HepG2 (cell line): ENCODE measurements around the gene ZNF621. TPM values are rescaled to one million over a fixed set of nuclear protein-coding genes. Genes with fewer than 3 reads are reported as not detected.

Experiments
- AGO2 ChIP-seq: fragments of 200-400 bp; formaldehyde crosslinking; optimal IDR thresholded peaks from 2 replicates; pipeline ENCODE3; 2017; ENCODE audit warnings: mild to moderate bottlenecking, low read depth, low read length, moderate library complexity
- CBX5 ChIP-seq: sonication (generic); formaldehyde crosslinking; IDR thresholded peaks from 2 replicates; pipeline ENCODE4 v1.4.0; 2020; ENCODE audit warnings: missing genetic modification reagents, borderline replicate concordance
- CREM ChIP-seq, 2 experiments: sonication (generic) in 1 of 2; formaldehyde crosslinking in 1 of 2; IDR thresholded peaks; 2 replicates each; pipeline versions ENCODE4 v1.4.0 to v1.6.1; 2016 to 2020; ENCODE audit warnings: antibody characterized with exemption in 1 of 2, mild to moderate bottlenecking in 1 of 2, missing genetic modification reagents in 1 of 2
- EHMT2 ChIP-seq: fragments of 200-600 bp; sonication (generic); IDR thresholded peaks from 2 replicates; pipeline ENCODE4 v1.7.0; 2017; ENCODE audit warnings: antibody characterized with exemption, low read depth, low read length, borderline replicate concordance
- FOXK2 ChIP-seq: fragments of 450-650 bp; IDR thresholded peaks from 2 replicates; pipeline ENCODE4 v1.6.1; 2016
- HOXA7 ChIP-seq: sonication (generic); formaldehyde crosslinking; IDR thresholded peaks from 2 replicates; pipeline ENCODE4 v1.8.1; 2022; ENCODE audit warnings: mild to moderate bottlenecking, missing genetic modification reagents, moderate library complexity
- JUN ChIP-seq: sonication (generic); formaldehyde crosslinking; IDR thresholded peaks from 2 replicates; pipeline ENCODE4 v1.4.0; 2020; ENCODE audit warnings: mild to moderate bottlenecking, missing genetic modification reagents
- JUND ChIP-seq: sonication (generic); formaldehyde crosslinking; IDR thresholded peaks from 2 replicates; pipeline ENCODE4 v1.8.0; 2022; ENCODE audit warnings: mild to moderate bottlenecking, missing genetic modification reagents
- KLF16 ChIP-seq, 2 experiments: sonication (generic) in 1 of 2; formaldehyde crosslinking in 1 of 2; IDR thresholded peaks; 2 replicates each; pipeline versions ENCODE4 v1.6.1 to v1.8.0; 2016 to 2023; ENCODE audit warnings: missing genetic modification reagents in 2 of 2, missing compliant biosample characterization in 1 of 2
- MTA1 ChIP-seq: sonication (generic); formaldehyde crosslinking; IDR thresholded peaks from 2 replicates; pipeline ENCODE4 v1.4.0; 2020; ENCODE audit warnings: missing genetic modification reagents, mild to moderate bottlenecking, borderline replicate concordance
- MXD3 ChIP-seq: IDR thresholded peaks from 2 replicates; pipeline ENCODE4 v1.6.1; 2016; ENCODE audit warnings: mild to moderate bottlenecking, missing biosample characterization, missing genetic modification reagents
- RELA ChIP-seq: sonication (generic); formaldehyde crosslinking; IDR thresholded peaks from 2 replicates; pipeline ENCODE4 v1.4.0; 2020; ENCODE audit warnings: missing genetic modification reagents
- SIX1 ChIP-seq: sonication (generic); formaldehyde crosslinking; IDR thresholded peaks from 2 replicates; pipeline ENCODE4 v1.4.0; 2020; ENCODE audit warnings: missing genetic modification reagents, borderline replicate concordance
- U2AF1 ChIP-seq: fragments of 200-400 bp; formaldehyde crosslinking; optimal IDR thresholded peaks from 2 replicates; pipeline ENCODE3; 2017; ENCODE audit warnings: mild to moderate bottlenecking, low read depth, low read length
- ZBTB33 ChIP-seq: sonication (generic); formaldehyde crosslinking; IDR thresholded peaks from 2 replicates; pipeline ENCODE4 v1.4.0; 2020; ENCODE audit warnings: missing genetic modification reagents
- ZBTB42 ChIP-seq: sonication (generic); formaldehyde crosslinking; IDR thresholded peaks from 2 replicates; pipeline ENCODE4 v1.5.0; 2020; ENCODE audit warnings: mild to moderate bottlenecking, missing genetic modification reagents
- ZEB1 ChIP-seq: IDR thresholded peaks from 2 replicates; pipeline ENCODE4 v1.6.1; 2012; ENCODE audit warnings: mild to moderate bottlenecking, low read depth, inconsistent platforms; ENCODE audit not compliant: insufficient replicate concordance
- ZKSCAN1 ChIP-seq: fragments of 150-350 bp; IDR thresholded peaks from 2 replicates; pipeline ENCODE4 v1.6.1; 2014; ENCODE audit warnings: low read length
- ZNF101 ChIP-seq: sonication (generic); formaldehyde crosslinking; IDR thresholded peaks from 2 replicates; pipeline ENCODE4 v1.4.0; 2020; ENCODE audit warnings: mild to moderate bottlenecking, low read depth, missing genetic modification reagents, borderline replicate concordance
- ZNF20 ChIP-seq: sonication (generic); formaldehyde crosslinking; IDR thresholded peaks from 2 replicates; pipeline ENCODE4 v1.4.0; 2020; ENCODE audit warnings: mild to moderate bottlenecking, moderate library complexity, missing genetic modification reagents
- ZNF430 ChIP-seq: sonication (generic); formaldehyde crosslinking; IDR thresholded peaks from 2 replicates; pipeline ENCODE4 v1.9.0; 2021; ENCODE audit warnings: mild to moderate bottlenecking, missing genetic modification reagents
- ZNF44 ChIP-seq: sonication (generic); formaldehyde crosslinking; IDR thresholded peaks from 2 replicates; pipeline ENCODE4 v1.5.1; 2020; ENCODE audit warnings: mild to moderate bottlenecking, missing genetic modification reagents
- ZNF841 ChIP-seq: sonication (generic); formaldehyde crosslinking; IDR thresholded peaks from 2 replicates; pipeline ENCODE4 v1.8.1; 2023; ENCODE audit warnings: missing genetic modification reagents, borderline replicate concordance
- ZNF891 ChIP-seq: sonication (generic); formaldehyde crosslinking; IDR thresholded peaks from 2 replicates; pipeline ENCODE4 v1.5.0; 2020; ENCODE audit warnings: mild to moderate bottlenecking, missing genetic modification reagents
- ZSCAN30 ChIP-seq: sonication (generic); formaldehyde crosslinking; IDR thresholded peaks from 2 replicates; pipeline ENCODE4 v1.5.0; 2020; ENCODE audit warnings: mild to moderate bottlenecking, missing genetic modification reagents
- polyA plus RNA-seq, 8 experiments: library from polyadenylated mRNA; depleted of rRNA in 3 of 8; stranded (reverse) in 7 of 8; unstranded in 1 of 8; fragments of >200 nt; fragmentation: Illumina TruSeq in 4 of 8; extraction: Trizol in 4 of 8; gene quantifications; 2 replicates each; pipeline versions ENCODE4 v1.2.1 to v1.2.3, GENCODE V29; 2011 to 2016; ENCODE audit warnings: low read depth in 4 of 8, missing spikeins in 1 of 8, mixed read lengths in 1 of 8; ENCODE audit not compliant: insufficient read depth in 1 of 8
- total RNA-seq, 5 experiments: library from RNA; depleted of rRNA; stranded (reverse); fragments of >200 nt; fragmentation: Illumina TruSeq; extraction: Trizol; gene quantifications; 2 replicates each; pipeline ENCODE4 v1.2.3, GENCODE V29; 2016; ENCODE audit warnings: low read depth in 1 of 5
- TF ChIP-seq, protein P1 (sequence below): fragments of 450-650 bp; IDR thresholded peaks from 2 replicates; pipeline ENCODE4 v1.6.1; 2016
- TF ChIP-seq, protein P2 (sequence below): sonication (generic); formaldehyde crosslinking; IDR thresholded peaks from 2 replicates; pipeline ENCODE4 v1.5.0; 2020; ENCODE audit warnings: missing genetic modification reagents, mild to moderate bottlenecking, borderline replicate concordance

ZNF621 gene
- total and polyA plus RNA-seq, 2 of the 13 experiments (the other 11 are each of a cell fraction or from before 2014, with no cell fraction given), result 13.2 to 14.9 TPM

GRCh38 chr3:40524568-40525285 lies at the start of gene ZNF621 (continued):
- TF ChIP-seq MXD3 (CRISPR knock-in tag), result peak; percentile 88
- no peak for TF ChIP-seq JUND
- no peak for TF ChIP-seq ZNF101
- no peak for TF ChIP-seq ZBTB42 (CRISPR knock-in tag)
- peak; percentile 76 for TF ChIP-seq ZEB1
- TF ChIP-seq SIX1, result no peak
- TF ChIP-seq ZNF430 (CRISPR knock-in tag), result 0 out of 2 replicates have a peak, but pooled peaks have one; percentile 74
- no peak for TF ChIP-seq JUN (CRISPR knock-in tag)
- no peak for TF ChIP-seq EHMT2
- no peak for TF ChIP-seq ZKSCAN1
- no peak for TF ChIP-seq FOXK2
- no peak for TF ChIP-seq ZSCAN30 (CRISPR knock-in tag)
- no peak for TF ChIP-seq CREM (IDR thresholded peaks at IDR 0.05)
- TF ChIP-seq CREM (CRISPR knock-in tag; IDR thresholded peaks at IDR 0.05), result no peak
- peak; percentile 50; the same call in 1 of the 2 replicates for TF ChIP-seq CBX5 (CRISPR knock-in tag)
- TF ChIP-seq ZNF44 (CRISPR knock-in tag), result peak; percentile 70; the same call in 1 of the 2 replicates
- peak; percentile 58; the same call in 1 of the 2 replicates for TF ChIP-seq RELA (CRISPR knock-in tag)
- no peak for TF ChIP-seq HOXA7 (CRISPR knock-in tag)
- peak; percentile 26; the same call in 1 of the 2 replicates for TF ChIP-seq ZBTB33 (CRISPR knock-in tag)
- TF ChIP-seq AGO2, result peak; percentile 78
- 0 out of 2 replicates have a peak, but pooled peaks have one; percentile 32 for TF ChIP-seq ZNF891 (CRISPR knock-in tag)
- TF ChIP-seq U2AF1, result peak; percentile 89
- no peak for TF ChIP-seq ZNF841 (CRISPR knock-in tag)
- TF ChIP-seq, protein P1, sequence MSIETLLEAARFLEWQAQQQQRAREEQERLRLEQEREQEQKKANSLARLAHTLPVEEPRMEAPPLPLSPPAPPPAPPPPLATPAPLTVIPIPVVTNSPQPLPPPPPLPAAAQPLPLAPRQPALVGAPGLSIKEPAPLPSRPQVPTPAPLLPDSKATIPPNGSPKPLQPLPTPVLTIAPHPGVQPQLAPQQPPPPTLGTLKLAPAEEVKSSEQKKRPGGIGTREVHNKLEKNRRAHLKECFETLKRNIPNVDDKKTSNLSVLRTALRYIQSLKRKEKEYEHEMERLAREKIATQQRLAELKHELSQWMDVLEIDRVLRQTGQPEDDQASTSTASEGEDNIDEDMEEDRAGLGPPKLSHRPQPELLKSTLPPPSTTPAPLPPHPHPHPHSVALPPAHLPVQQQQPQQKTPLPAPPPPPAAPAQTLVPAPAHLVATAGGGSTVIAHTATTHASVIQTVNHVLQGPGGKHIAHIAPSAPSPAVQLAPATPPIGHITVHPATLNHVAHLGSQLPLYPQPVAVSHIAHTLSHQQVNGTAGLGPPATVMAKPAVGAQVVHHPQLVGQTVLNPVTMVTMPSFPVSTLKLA, result no peak
- peak; percentile 19 to 92; a peak in 2 of 4 replicates for TF ChIP-seq KLF16 (CRISPR knock-in tag; IDR thresholded peaks at IDR 0.05)
- TF ChIP-seq MTA1 (CRISPR knock-in tag), result peak; percentile 46; the same call in 1 of the 2 replicates
- TF ChIP-seq, protein P2, sequence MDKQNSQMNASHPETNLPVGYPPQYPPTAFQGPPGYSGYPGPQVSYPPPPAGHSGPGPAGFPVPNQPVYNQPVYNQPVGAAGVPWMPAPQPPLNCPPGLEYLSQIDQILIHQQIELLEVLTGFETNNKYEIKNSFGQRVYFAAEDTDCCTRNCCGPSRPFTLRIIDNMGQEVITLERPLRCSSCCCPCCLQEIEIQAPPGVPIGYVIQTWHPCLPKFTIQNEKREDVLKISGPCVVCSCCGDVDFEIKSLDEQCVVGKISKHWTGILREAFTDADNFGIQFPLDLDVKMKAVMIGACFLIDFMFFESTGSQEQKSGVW (CRISPR knock-in tag), result no peak
- peak; percentile 77; the same call in 1 of the 2 replicates for TF ChIP-seq ZNF20 (CRISPR knock-in tag)
